H9 (cell line): ENCODE measurements around the gene VIT. TPM values are rescaled to one million over a fixed set of nuclear protein-coding genes. Genes with fewer than 3 reads are reported as not detected.

Experiments used
- DNase-seq: peaks from one replicate; pipeline ENCODE4 v3.0.0-alpha.2; 2017
- H2AFZ ChIP-seq: one replicate; pipeline ENCODE4 v1.6.1; 2013; ENCODE audit warnings: mild to moderate bottlenecking, low read length, control low read depth, moderate library complexity
- H2AK5ac ChIP-seq: 2 replicates; pipeline ENCODE4 v1.6.1; 2013; ENCODE audit warnings: low read length, control low read depth, mixed read lengths; ENCODE audit not compliant: insufficient read length
- H2BK120ac ChIP-seq: one replicate; pipeline ENCODE4 v1.6.1; 2013; ENCODE audit warnings: low read depth, mild to moderate bottlenecking, low read length, control low read depth, inconsistent platforms; ENCODE audit not compliant: poor library complexity, severe bottlenecking
- H2BK12ac ChIP-seq: 2 replicates; pipeline ENCODE4 v1.6.1; 2013; ENCODE audit warnings: low read length, control low read depth, mixed read lengths, low read depth; ENCODE audit not compliant: insufficient read length
- H2BK15ac ChIP-seq: 2 replicates; pipeline ENCODE4 v1.6.1; 2013; ENCODE audit warnings: low read depth, low read length, control low read depth
- H2BK20ac ChIP-seq: one replicate; pipeline ENCODE4 v1.6.1; 2013; ENCODE audit warnings: low read depth, mild to moderate bottlenecking, low read length, control low read depth, inconsistent platforms; ENCODE audit not compliant: poor library complexity, severe bottlenecking
- H2BK5ac ChIP-seq: 2 replicates; pipeline ENCODE4 v1.6.1; 2013; ENCODE audit warnings: low read length, control low read depth, mixed read lengths; ENCODE audit not compliant: insufficient read length
- H3K14ac ChIP-seq: 2 replicates; pipeline ENCODE4 v1.6.1; 2013; ENCODE audit warnings: low read length, control low read depth; ENCODE audit not compliant: insufficient read depth
- H3K18ac ChIP-seq: 2 replicates; pipeline ENCODE4 v1.6.1; 2013; ENCODE audit warnings: low read depth, mild to moderate bottlenecking, mixed read lengths, low read length, control low read depth; ENCODE audit not compliant: insufficient read length
- H3K23ac ChIP-seq: 2 replicates; pipeline ENCODE4 v1.6.1; 2013; ENCODE audit warnings: low read length, control low read depth, mixed read lengths, low read depth; ENCODE audit not compliant: insufficient read length
- H3K23me2 ChIP-seq: 2 replicates; pipeline ENCODE4 v1.6.1; 2013; ENCODE audit warnings: low read depth, mild to moderate bottlenecking, mixed read lengths, low read length, control low read depth; ENCODE audit not compliant: insufficient read length, poor library complexity, severe bottlenecking
- H3K27ac ChIP-seq: 2 replicates; pipeline ENCODE4 v1.5.1; 2013; ENCODE audit warnings: low read length, control low read depth, mixed read lengths, low read depth; ENCODE audit not compliant: insufficient read length
- H3K27me3 ChIP-seq: 2 replicates; pipeline ENCODE4 v1.6.1; 2013; ENCODE audit warnings: low read length, control low read depth, inconsistent platforms; ENCODE audit not compliant: insufficient read depth
- H3K4ac ChIP-seq: 2 replicates; pipeline ENCODE4 v1.6.1; 2013; ENCODE audit warnings: low read depth, mild to moderate bottlenecking, control low read depth, inconsistent platforms, low read length, moderate library complexity
- H3K4me1 ChIP-seq: 2 replicates; pipeline ENCODE4 v1.6.1; 2013; ENCODE audit warnings: low read length, control low read depth, inconsistent platforms; ENCODE audit not compliant: insufficient read depth
- H3K4me2 ChIP-seq: 2 replicates; pipeline ENCODE4 v1.6.1; 2013; ENCODE audit warnings: low read length, control low read depth, mixed read lengths; ENCODE audit not compliant: insufficient read length, insufficient read depth
- H3K56ac ChIP-seq: 2 replicates; pipeline ENCODE4 v1.6.1; 2013; ENCODE audit warnings: low read depth, mild to moderate bottlenecking, mixed read lengths, low read length, control low read depth; ENCODE audit not compliant: insufficient read length
- H3K79me1 ChIP-seq: 2 replicates; pipeline ENCODE4 v1.6.1; 2013; ENCODE audit warnings: low read depth, mild to moderate bottlenecking, moderate library complexity, low read length, control low read depth, inconsistent platforms; ENCODE audit not compliant: insufficient read depth, poor library complexity, severe bottlenecking
- H3K79me2 ChIP-seq: 2 replicates; pipeline ENCODE4 v1.6.1; 2013; ENCODE audit warnings: low read length, control low read depth, inconsistent platforms; ENCODE audit not compliant: insufficient read depth
- H3K9ac ChIP-seq: 2 replicates; pipeline ENCODE4 v1.6.1; 2013; ENCODE audit warnings: low read length, control low read depth, mixed read lengths; ENCODE audit not compliant: insufficient read length; ENCODE audit errors: extremely low read depth
- H3K9me3 ChIP-seq: one replicate; pipeline ENCODE4 v1.6.1; 2013; ENCODE audit warnings: low read depth, low read length, inconsistent platforms; ENCODE audit not compliant: control insufficient read depth
- H3T11ph ChIP-seq: one replicate; pipeline ENCODE4 v1.6.1; 2013; ENCODE audit warnings: mild to moderate bottlenecking, low read length, control low read depth, inconsistent platforms
- H4K20me1 ChIP-seq: one replicate; pipeline ENCODE4 v1.6.1; 2013; ENCODE audit not compliant: control insufficient read depth, insufficient read length, insufficient read depth
- H4K5ac ChIP-seq: 2 replicates; pipeline ENCODE4 v1.6.1; 2013; ENCODE audit warnings: low read depth, mild to moderate bottlenecking, mixed read lengths, low read length, control low read depth; ENCODE audit not compliant: insufficient read length
- H4K8ac ChIP-seq: replicated peaks from 2 replicates; pipeline ENCODE4 v1.6.1; 2013; ENCODE audit warnings: low read length, control low read depth, mixed read lengths, low read depth; ENCODE audit not compliant: insufficient read length
- H4K91ac ChIP-seq: 2 replicates; pipeline ENCODE4 v1.6.1; 2013; ENCODE audit warnings: low read depth, mild to moderate bottlenecking, moderate library complexity, mixed read lengths, low read length, control low read depth; ENCODE audit not compliant: insufficient read length
- H3K27ac Mint-ChIP-seq, 3 experiments: 2 replicates in 2 of 3; 3 replicates in 1 of 3; pipeline ENCODE4 v1.8.0; 2020 to 2021; ENCODE audit warnings: mixed read lengths in 3 of 3, mild to moderate bottlenecking in 1 of 3, moderate library complexity in 1 of 3
- H3K27me3 Mint-ChIP-seq: 2 replicates; pipeline ENCODE4 v1.8.0; 2021; ENCODE audit warnings: low read depth, mild to moderate bottlenecking, moderate library complexity, mixed read lengths
- H3K36me3 Mint-ChIP-seq, 3 experiments: 2 replicates in 2 of 3; 3 replicates in 1 of 3; pipeline ENCODE4 v1.8.0; 2020 to 2021; ENCODE audit warnings: low read depth in 3 of 3, mixed read lengths in 3 of 3; ENCODE audit not compliant: insufficient read depth in 1 of 3
- H3K4me1 Mint-ChIP-seq, 2 experiments: 2 replicates each; pipeline ENCODE4 v1.8.0; 2020; ENCODE audit warnings: mixed read lengths in 2 of 2
- H3K4me3 Mint-ChIP-seq, 2 experiments: 2 replicates in 1 of 2; 3 replicates in 1 of 2; pipeline ENCODE4 v1.8.0; 2020 to 2021; ENCODE audit warnings: mild to moderate bottlenecking in 2 of 2, mixed read lengths in 2 of 2, moderate library complexity in 1 of 2
- H3K9me3 Mint-ChIP-seq, 2 experiments: 2 replicates in 1 of 2; 3 replicates in 1 of 2; pipeline ENCODE4 v1.8.0; 2020; ENCODE audit warnings: mild to moderate bottlenecking in 2 of 2, mixed read lengths in 2 of 2, moderate library complexity in 1 of 2
- WGBS: extraction: QIAGEN DNeasy Blood & Tissue Kit; methylation state at CpG from one replicate; pipeline ENCODE4 v1.1.7; 2013; ENCODE audit warnings: missing lambda C conversion rate, low lambda C conversion rate, mixed read lengths; ENCODE audit not compliant: insufficient read length; ENCODE audit errors: extremely low coverage; 5-methylcytosine and 5-hydroxymethylcytosine counted together
- total RNA-seq: library from RNA; stranded (reverse); gene quantifications from 2 replicates; pipeline ENCODE4 v1.2.1, GENCODE V29; 2021
- TF ChIP-seq, protein P1 (sequence below): fragments of 200-600 bp; sonication (generic); conservative IDR thresholded peaks from 3 replicates; pipeline ENCODE4 v1.8.0; 2021; ENCODE audit warnings: antibody characterized with exemption, mild to moderate bottlenecking

VIT gene
- total RNA-seq, 1 experiment from 2014 or later: 0.15 TPM

- Mint-ChIP-seq H3K4me3 (no peak overlapping the region), H3K9me3 (peaks cover 1 to 7% of the 10 kb centered on the region in 2 experiments; a peak in 1 of 5 replicates), H3K36me3 (no peaks in the 10 kb centered on the region), H3K27me3 (no peaks in the 10 kb centered on the region), H3K4me1 (peaks cover 23 to 24% of the 10 kb centered on the region in 2 experiments), H3K27ac (no peak overlapping the region)
- Histone ChIP-seq H3K56ac (no peak overlapping the region), H3K27me3 (no peaks in the 10 kb centered on the region), H2AK5ac (no peak overlapping the region), H2BK15ac (no peak overlapping the region), H3K23me2 (no peaks in the 10 kb centered on the region), H3K4me1 (peaks cover 10% of the 10 kb centered on the region; the same call in 1 of the 2 replicates), H3K9ac (no peak overlapping the region), H4K5ac (no peak overlapping the region), H2BK20ac (no peak overlapping the region), H3K27ac (no peak overlapping the region), H2BK5ac (no peak overlapping the region), H3K4me2 (no peak overlapping the region), H4K8ac (no peak overlapping the region), H3K4ac (no peak overlapping the region), H3K23ac (no peak overlapping the region), H3K79me2 (no peaks in the 10 kb centered on the region), H3K14ac (no peak overlapping the region), H2AFZ (no peak overlapping the region), H3T11ph (no peak overlapping the region), H3K79me1 (no peaks in the 10 kb centered on the region), H4K91ac (no peak overlapping the region), H4K20me1 (no peaks in the 10 kb centered on the region), H2BK120ac (no peak overlapping the region), H3K18ac (no peak overlapping the region), H2BK12ac (no peak overlapping the region), H3K9me3 (no peaks in the 10 kb centered on the region)
- DNase-seq: no peak
- WGBS: no CpG with 5 or more reads among the region's 5 CpGs
- TF ChIP-seq, protein P1, sequence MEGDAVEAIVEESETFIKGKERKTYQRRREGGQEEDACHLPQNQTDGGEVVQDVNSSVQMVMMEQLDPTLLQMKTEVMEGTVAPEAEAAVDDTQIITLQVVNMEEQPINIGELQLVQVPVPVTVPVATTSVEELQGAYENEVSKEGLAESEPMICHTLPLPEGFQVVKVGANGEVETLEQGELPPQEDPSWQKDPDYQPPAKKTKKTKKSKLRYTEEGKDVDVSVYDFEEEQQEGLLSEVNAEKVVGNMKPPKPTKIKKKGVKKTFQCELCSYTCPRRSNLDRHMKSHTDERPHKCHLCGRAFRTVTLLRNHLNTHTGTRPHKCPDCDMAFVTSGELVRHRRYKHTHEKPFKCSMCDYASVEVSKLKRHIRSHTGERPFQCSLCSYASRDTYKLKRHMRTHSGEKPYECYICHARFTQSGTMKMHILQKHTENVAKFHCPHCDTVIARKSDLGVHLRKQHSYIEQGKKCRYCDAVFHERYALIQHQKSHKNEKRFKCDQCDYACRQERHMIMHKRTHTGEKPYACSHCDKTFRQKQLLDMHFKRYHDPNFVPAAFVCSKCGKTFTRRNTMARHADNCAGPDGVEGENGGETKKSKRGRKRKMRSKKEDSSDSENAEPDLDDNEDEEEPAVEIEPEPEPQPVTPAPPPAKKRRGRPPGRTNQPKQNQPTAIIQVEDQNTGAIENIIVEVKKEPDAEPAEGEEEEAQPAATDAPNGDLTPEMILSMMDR: no peak
Measured at GRCh38 chr2:36741188-36741837, 44.8 kb downstream of the VIT start.
